Measurements from ENCODE around the gene PVALEF. TPM values are rescaled to one million over a fixed set of nuclear protein-coding genes. Genes with fewer than 3 reads are reported as not detected.

Gene PVALEF
- total and polyA plus RNA-seq, 8 donors, result 0.11 to 0.74 (median 0.25) TPM; not detected in 2

GRCh38 chr17:81159611-81160265 lies 5.6 kb upstream of the PVALEF start:
- Histone ChIP-seq H3K4me1 (peaks cover 0 to 32% of the 10 kb centered on the region in 2 donors), H3K27ac (peak overlapping the region; percentile 19 to 79), H3K4me3 (peak overlapping the region; percentile 22 to 58), H3K36me3 (no peaks in the 10 kb centered on the region), H3K9me3 (no peaks in the 10 kb centered on the region), H3K27me3 (peaks cover 0 to 18% of the 10 kb centered on the region in 2 donors)
- TF ChIP-seq CTCF (IDR thresholded peaks at IDR 0.05), result no peak
- DNase-seq, result peak in 1 of 4 donors; percentile 76
- intact Hi-C loops (cut with DNase I), result no loop called here
- no peak for ATAC-seq

- intact Hi-C loops (cut with DNase I), result no loop called here
- Histone ChIP-seq H3K36me3 (no peaks in the 10 kb centered on the region), H3K27ac (peak overlapping the region; percentile 19 to 79), H3K9me3 (no peaks in the 10 kb centered on the region), H3K4me1 (peaks cover 0 to 28% of the 10 kb centered on the region in 2 donors), H3K4me3 (peak overlapping the region; percentile 22 to 58), H3K27me3 (peaks cover 5 to 24% of the 10 kb centered on the region in 2 donors)
- peak; percentile 62 for ATAC-seq
- no peak for TF ChIP-seq CTCF (IDR thresholded peaks at IDR 0.05)
- peak in 2 of 4 donors; percentile 71 to 96 for DNase-seq
Measured at GRCh38 chr17:81160306-81160705, 5.0 kb upstream of the PVALEF start.

GRCh38 chr17:81160747-81161453 lies 4.4 kb upstream of the PVALEF start:
- H3K36me3 ChIP-seq, result no peaks in the 10 kb centered on the region
- intact Hi-C loops (cut with DNase I), result no loop called here
- H3K27ac ChIP-seq, result peak overlapping the region; percentile 19 to 79
- no peak for TF ChIP-seq CTCF (IDR thresholded peaks at IDR 0.05)
- ATAC-seq, result no peak
- H3K4me3 ChIP-seq, result peak overlapping the region in 1 of 2 donors; percentile 58
- no peaks in the 10 kb centered on the region for H3K9me3 ChIP-seq
- H3K4me1 ChIP-seq, result peaks cover 0 to 33% of the 10 kb centered on the region in 2 donors
- peak in 1 of 4 donors; percentile 75 for DNase-seq
- peaks cover 10 to 29% of the 10 kb centered on the region in 2 donors for H3K27me3 ChIP-seq

- ATAC-seq, result no peak
- Histone ChIP-seq H3K4me3 (no peak overlapping the region), H3K9me3 (no peaks in the 10 kb centered on the region), H3K4me1 (peaks cover 0 to 33% of the 10 kb centered on the region in 2 donors), H3K36me3 (no peaks in the 10 kb centered on the region), H3K27me3 (peaks cover 10 to 32% of the 10 kb centered on the region in 2 donors), H3K27ac (no peak overlapping the region)
- intact Hi-C loops (cut with DNase I), result no loop called here
- TF ChIP-seq CTCF (IDR thresholded peaks at IDR 0.05), result no peak
- peak in 1 of 4 donors; percentile 62 for DNase-seq
Measured at GRCh38 chr17:81161536-81161935, 3.8 kb upstream of the PVALEF start.

- ATAC-seq (no peak), DNase-seq (peak in 1 of 4 donors; percentile 45)
- Histone ChIP-seq H3K9me3 (no peaks in the 10 kb centered on the region), H3K36me3 (no peaks in the 10 kb centered on the region), H3K4me3 (no peak overlapping the region), H3K4me1 (peaks cover 0 to 33% of the 10 kb centered on the region in 2 donors), H3K27me3 (peaks cover 14 to 37% of the 10 kb centered on the region in 2 donors), H3K27ac (no peak overlapping the region)
- TF ChIP-seq CTCF (IDR thresholded peaks at IDR 0.05), result no peak
- intact Hi-C loops (cut with DNase I), result no loop called here
Measured at GRCh38 chr17:81161972-81162371, 3.3 kb upstream of the PVALEF start.

Measured in left lung (tissue), 10 donors.